NCI-H748 (cell line): ENCODE data around the gene SLC16A5.
"Not testable (repeated sequence)": the region's sequence is repeated elsewhere in the genome, so short reads cannot be mapped to it uniquely, and the experiment has no call there.

Source experiments
- DNase-seq: peaks from one replicate; lab custom pipeline; 2025; ENCODE audit not compliant: unreplicated experiment; lab: John Stamatoyannopoulos, UW

The SLC16A5 gene

GRCh38 chr17:75087558-75088453 is at the start of gene SLC16A5:
SLC16A5 (plus strand) TSS chr17:75087954; CDS start chr17:75093637, 5,683 bp downstream.
- DNase-seq = peak; percentile 35

- DNase-seq = no peak
Measured at GRCh38 chr17:75039238-75039637, 48.5 kb upstream of the SLC16A5 start.

GRCh38 chr17:75041656-75042280 is 46.0 kb upstream of the SLC16A5 start:
- no peak for DNase-seq

GRCh38 chr17:75043789-75044188 is 44.0 kb upstream of the SLC16A5 start:
- DNase-seq = not testable (repeated sequence)

- no peak for DNase-seq
Measured at GRCh38 chr17:75044716-75045115, 43.0 kb upstream of the SLC16A5 start.

- not testable (repeated sequence) for DNase-seq
Measured at GRCh38 chr17:75045946-75046406, 41.8 kb upstream of the SLC16A5 start.

- DNase-seq = peak; percentile 94
Measured at GRCh38 chr17:75046407-75047289, 41.1 kb upstream of the SLC16A5 start, which contains the start of the genes ATP5PD and KCTD2. ATP5PD (minus strand) TSS chr17:75046969; CDS start chr17:75042650, 4,319 bp downstream. KCTD2 (plus strand) TSS chr17:75047225; CDS start chr17:75047251, 26 bp downstream.

- DNase-seq = peak; percentile 18
Measured at GRCh38 chr17:75047398-75048098, 40.2 kb upstream of the SLC16A5 start.

GRCh38 chr17:75048249-75048878 is 39.4 kb upstream of the SLC16A5 start:
- no peak for DNase-seq

- DNase-seq = no peak
Measured at GRCh38 chr17:75049057-75049456, 38.7 kb upstream of the SLC16A5 start.

GRCh38 chr17:75049706-75050105 is 38.0 kb upstream of the SLC16A5 start:
- DNase-seq = no peak

- no peak for DNase-seq
Measured at GRCh38 chr17:75051941-75052340, 35.8 kb upstream of the SLC16A5 start.

- peak; percentile 2 for DNase-seq
Measured at GRCh38 chr17:75059369-75060345, 28.1 kb upstream of the SLC16A5 start.

- no peak for DNase-seq
Measured at GRCh38 chr17:75060434-75061054, 27.2 kb upstream of the SLC16A5 start.

- no peak for DNase-seq
Measured at GRCh38 chr17:75061055-75061438, 26.7 kb upstream of the SLC16A5 start.

- no peak for DNase-seq
Measured at GRCh38 chr17:75061618-75062017, 26.1 kb upstream of the SLC16A5 start.

GRCh38 chr17:75063201-75063600 is 24.6 kb upstream of the SLC16A5 start:
- DNase-seq = no peak

- no peak for DNase-seq
Measured at GRCh38 chr17:75063626-75064025, 24.1 kb upstream of the SLC16A5 start.
